GM13977 (cell line): ENCODE data around the gene MYL7.
A peak's percentile ranks its signal among the peaks of the same experiment; 100 is the strongest.

Source experiments
- DNase-seq: peaks from one replicate; pipeline ENCODE4 v3.0.0; 2012; ENCODE audit warnings: low spot score
- CTCF ChIP-seq: IDR thresholded peaks from 2 replicates; pipeline ENCODE4 v1.5.1; 2012; ENCODE audit warnings: mild to moderate bottlenecking, control low read depth; ENCODE audit not compliant: insufficient read depth; ENCODE audit errors: extremely low read depth, missing control alignments
- in situ Hi-C: fragments of 300-500 bp; cut with MboI; formaldehyde crosslinking; loops from one replicate; pipeline ENCODE4 v1.12.0; 2022; ENCODE audit warnings: low sequenced_read_pairs, low pct_unique_long_range_greater_than_20kb, mixed read lengths, inconsistent platforms; ENCODE audit not compliant: unreplicated experiment

Gene MYL7

DNA sequence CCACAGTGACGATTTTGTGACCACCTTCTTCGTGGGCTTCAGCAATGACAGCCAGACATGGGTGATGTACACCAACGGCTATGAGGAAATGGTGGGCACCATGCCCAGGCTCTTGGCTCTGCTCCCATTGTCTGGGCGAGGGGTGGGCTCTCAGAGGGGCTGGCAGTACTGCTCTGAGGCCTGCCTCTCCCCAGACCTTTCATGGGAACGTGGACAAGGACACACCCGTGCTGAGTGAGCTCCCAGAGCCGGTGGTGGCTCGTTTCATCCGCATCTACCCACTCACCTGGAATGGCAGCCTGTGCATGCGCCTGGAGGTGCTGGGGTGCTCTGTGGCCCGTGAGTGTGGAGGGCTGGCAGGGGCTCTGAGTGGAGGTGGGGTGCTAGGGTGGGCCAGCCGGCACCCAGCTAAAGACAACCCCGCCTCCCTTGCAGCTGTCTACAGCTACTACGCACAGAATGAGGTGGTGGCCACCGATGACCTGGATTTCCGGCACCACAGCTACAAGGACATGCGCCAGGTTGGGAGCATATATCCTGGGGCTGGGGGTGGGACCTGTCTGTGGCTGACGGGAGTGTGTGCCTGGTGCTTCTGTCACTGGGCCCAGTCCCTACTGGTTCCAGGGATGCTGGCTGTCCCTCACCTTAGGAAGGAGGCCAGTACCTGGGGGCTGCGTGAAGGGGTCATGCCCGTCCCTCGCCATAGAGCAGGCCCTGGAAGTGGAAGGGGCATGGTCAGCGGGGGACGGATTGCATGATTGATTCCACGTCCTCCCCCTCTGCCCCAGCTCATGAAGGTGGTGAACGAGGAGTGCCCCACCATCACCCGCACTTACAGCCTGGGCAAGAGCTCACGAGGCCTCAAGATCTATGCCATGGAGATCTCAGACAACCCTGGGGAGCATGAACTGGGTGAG is 30.2 kb downstream of the MYL7 start:
- in situ Hi-C loops, result no loop called here
- DNase-seq, result no peak
- no peak for TF ChIP-seq CTCF

DNA sequence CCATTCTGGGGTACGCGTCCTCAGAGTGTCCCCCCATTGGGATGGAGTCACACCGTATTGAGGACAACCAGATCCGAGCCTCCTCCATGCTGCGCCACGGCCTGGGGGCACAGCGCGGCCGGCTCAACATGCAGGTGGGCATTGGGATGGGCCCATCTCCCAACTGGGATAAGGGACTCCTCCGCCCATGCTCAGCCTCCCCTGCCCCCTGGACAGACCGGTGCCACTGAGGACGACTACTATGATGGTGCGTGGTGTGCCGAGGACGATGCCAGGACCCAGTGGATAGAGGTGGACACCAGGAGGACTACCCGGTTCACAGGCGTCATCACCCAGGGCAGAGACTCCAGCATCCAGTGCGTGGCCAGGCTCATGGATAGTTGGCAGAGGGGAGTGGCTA is 31.1 kb downstream of the MYL7 start:
- no peak for TF ChIP-seq CTCF
- in situ Hi-C loops, result no loop called here
- no peak for DNase-seq

DNA sequence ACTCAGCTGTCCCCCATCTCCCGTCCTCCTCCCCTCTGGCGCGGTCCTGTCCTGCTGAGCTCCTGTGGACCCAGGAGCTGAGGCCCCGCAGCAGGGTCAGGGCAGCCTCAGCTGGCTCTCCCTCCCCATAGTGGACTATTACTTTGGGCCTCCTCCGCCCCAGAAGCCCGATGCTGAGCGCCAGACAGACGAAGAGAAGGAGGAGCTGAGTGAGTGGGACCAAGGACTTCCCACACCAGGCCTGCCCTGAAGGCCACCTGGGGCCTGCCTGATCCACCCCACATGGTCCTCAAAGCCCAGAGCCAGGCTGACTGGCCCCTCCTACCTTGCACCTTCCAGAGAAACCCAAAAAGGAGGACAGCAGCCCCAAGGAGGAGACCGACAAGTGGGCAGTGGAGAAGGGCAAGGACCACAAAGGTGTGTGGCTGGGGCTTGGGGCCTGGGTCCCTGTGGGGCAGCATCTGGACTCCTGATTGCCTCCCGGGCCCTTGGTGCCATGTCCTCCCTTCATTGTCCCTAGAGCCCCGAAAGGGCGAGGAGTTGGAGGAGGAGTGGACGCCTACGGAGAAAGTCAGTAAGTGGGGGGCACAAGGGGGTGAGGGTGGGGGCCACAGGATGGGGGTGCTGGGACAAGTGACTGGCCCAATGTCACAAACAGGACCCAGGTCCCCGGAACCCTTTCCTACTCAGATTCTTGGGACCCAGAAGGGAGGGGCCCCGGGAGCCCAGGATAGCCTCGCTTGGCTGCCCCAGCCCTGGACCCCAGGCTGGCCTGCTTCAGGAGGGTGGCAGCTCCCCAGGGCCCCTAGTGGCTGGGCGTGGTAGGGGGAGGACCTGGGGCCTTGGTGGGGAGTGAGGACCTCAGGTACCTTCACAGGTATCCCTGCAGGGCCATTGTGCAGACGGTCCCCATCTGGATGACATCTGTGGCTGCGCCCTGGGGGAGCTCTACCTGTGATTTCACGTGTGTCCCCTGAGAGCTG is 32.1 kb downstream of the MYL7 start:
- DNase-seq, result peak; percentile 36
- no peak for TF ChIP-seq CTCF
- in situ Hi-C loops, result no loop called here

DNA sequence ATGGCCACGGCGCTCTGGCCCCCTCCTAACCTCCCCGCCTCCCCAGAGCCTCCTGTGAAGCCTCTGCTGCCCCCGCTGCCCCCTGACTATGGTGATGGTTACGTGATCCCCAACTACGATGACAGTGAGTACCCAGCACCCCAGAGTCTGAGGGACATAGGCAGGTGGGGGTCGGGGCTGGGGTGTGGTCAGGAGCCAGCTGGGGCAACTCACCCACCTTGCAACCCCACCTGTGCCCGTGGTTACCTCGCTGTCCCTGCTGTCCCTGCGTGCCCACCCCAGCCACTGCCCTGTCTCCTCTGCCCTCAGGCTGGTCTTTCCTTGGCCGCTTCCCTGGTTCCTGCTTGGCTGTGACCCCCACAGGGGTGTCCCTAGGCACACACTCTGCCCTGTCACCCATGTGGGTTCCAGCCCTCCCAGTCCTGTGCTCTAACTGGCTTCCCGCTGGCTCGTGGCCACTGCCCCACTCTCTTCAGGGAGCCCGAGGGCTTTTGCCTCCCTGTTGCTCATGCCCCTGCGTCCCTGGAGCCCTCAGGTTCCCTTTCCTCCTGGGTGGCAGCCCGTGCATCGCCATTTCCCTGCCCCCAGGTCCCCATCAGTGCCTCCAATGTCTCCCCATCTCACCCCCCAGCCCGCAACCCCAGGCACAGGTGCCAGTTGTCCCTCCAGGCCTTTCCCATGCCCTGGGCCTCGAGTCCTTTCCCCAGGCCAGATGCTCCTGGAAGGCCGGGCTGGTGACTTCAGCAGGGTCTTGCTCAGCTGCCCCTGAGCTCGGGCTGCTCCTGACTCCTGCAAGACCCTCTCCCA is 33.0 kb downstream of the MYL7 start:
- DNase-seq, result no peak
- no peak for TF ChIP-seq CTCF
- in situ Hi-C loops, result no loop called here

DNA sequence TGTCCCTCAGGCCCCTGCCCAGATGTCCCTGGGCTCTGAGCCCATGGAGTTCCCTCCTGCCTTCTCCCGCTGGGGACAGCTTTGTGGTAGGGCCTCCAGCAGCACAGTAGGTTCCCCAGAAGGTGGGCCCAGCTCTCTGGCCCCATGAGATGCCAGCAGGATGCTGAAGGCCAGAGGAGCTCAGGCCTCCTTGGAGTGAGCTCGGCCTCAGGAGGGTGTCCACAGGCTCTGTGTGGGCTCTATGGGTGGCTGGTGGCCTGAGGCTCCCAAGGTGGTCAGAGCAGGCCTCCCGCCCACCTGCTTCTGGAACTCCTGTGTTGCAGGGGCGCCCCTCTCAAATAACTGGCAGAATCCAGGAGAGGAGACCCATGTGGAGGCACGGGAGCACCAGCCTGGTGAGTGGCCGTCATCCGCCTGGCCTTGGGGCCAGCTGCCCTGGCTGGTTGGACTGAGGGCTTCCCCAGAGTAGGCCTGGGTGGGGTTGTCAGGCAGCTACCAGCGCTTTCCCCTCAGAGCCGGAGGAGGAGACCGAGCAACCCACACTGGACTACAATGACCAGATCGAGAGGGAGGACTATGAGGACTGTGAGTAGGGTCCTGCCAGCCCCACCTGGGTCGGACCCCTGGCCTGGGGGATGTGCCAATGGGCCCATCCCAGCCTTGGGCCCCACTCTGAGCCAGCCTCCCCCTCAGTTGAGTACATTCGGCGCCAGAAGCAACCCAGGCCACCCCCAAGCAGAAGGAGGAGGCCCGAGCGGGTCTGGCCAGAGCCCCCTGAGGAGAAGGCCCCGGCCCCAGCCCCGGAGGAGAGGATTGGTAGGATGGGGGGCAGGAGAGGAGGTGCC is 33.8 kb downstream of the MYL7 start:
- in situ Hi-C loops, result no loop called here
- no peak for TF ChIP-seq CTCF
- no peak for DNase-seq
